A204.1 (cell line): ENCODE data around the gene FAF1.

ENCODE experiments used
- FAIRE-seq: peaks from 2 replicates; lab custom pipeline; 2012; peaks lifted over from hg19 to GRCh38; lab: Jason Lieb, UNC

The FAF1 gene

GRCh38 chr1:50488356-50488755, 471.7 kb downstream of the FAF1 start:
- FAIRE-seq, result no peak

- FAIRE-seq, result no peak
These were observed 472.3 kb downstream of the FAF1 start for GRCh38 chr1:50487725-50488124.

- FAIRE-seq, result no peak
These were observed 478.8 kb downstream of the FAF1 start for GRCh38 chr1:50481142-50481736.

GRCh38 chr1:50476800-50477199, 483.3 kb downstream of the FAF1 start:
- no peak for FAIRE-seq

- FAIRE-seq, result no peak
These were observed 484.9 kb downstream of the FAF1 start for GRCh38 chr1:50474859-50475809.

- FAIRE-seq, result no peak
These were observed 486.6 kb downstream of the FAF1 start for GRCh38 chr1:50473513-50473912.

- FAIRE-seq, result no peak
These were observed 488.1 kb downstream of the FAF1 start for GRCh38 chr1:50471967-50472366.

GRCh38 chr1:50462964-50463363, 497.1 kb downstream of the FAF1 start:
- FAIRE-seq, result no peak

GRCh38 chr1:50458507-50458906, 501.6 kb downstream of the FAF1 start:
- FAIRE-seq, result no peak

- FAIRE-seq, result no peak
These were observed 505.2 kb downstream of the FAF1 start for GRCh38 chr1:50454911-50455310.

- FAIRE-seq, result no peak
These were observed 506.8 kb downstream of the FAF1 start for GRCh38 chr1:50453266-50453665.

- no peak for FAIRE-seq
These were observed 507.4 kb downstream of the FAF1 start for GRCh38 chr1:50452700-50453099.

- FAIRE-seq, result no peak
These were observed 509.0 kb downstream of the FAF1 start for GRCh38 chr1:50450861-50451653.

- FAIRE-seq, result no peak
These were observed 512.1 kb downstream of the FAF1 start for GRCh38 chr1:50447961-50448360.

- no peak for FAIRE-seq
These were observed 518.9 kb downstream of the FAF1 start for GRCh38 chr1:50441183-50441582.

- no peak for FAIRE-seq
These were observed 521.1 kb downstream of the FAF1 start for GRCh38 chr1:50438945-50439344.

- FAIRE-seq, result no peak
These were observed 523.6 kb downstream of the FAF1 start for GRCh38 chr1:50436489-50436888.

GRCh38 chr1:50430010-50430405, 530.1 kb downstream of the FAF1 start:
- FAIRE-seq, result no peak

GRCh38 chr1:50427818-50428779, 532.0 kb downstream of the FAF1 start:
- no peak for FAIRE-seq

- no peak for FAIRE-seq
These were observed 532.8 kb downstream of the FAF1 start for GRCh38 chr1:50427086-50427817.

- no peak for FAIRE-seq
These were observed 533.4 kb downstream of the FAF1 start for GRCh38 chr1:50426702-50427085.
